Body of pancreas (tissue), 4 donors: Measurements from ENCODE around the gene MFSD1. TPM values are rescaled to one million over a fixed set of nuclear protein-coding genes. Genes with fewer than 3 reads are reported as not detected.

Experiments
- ATAC-seq: fragments of 150-250 bp; one replicate; pipeline ENCODE4 v1.9.1; 2016
- DNase-seq, 4 donors: peaks; one replicate each; pipeline ENCODE4 v3.0.0-alpha.2; 2019
- H3K27ac ChIP-seq, 4 donors: fragments of 200-600 bp; sonication (generic); 1 replicate in 3 of 4; 2 replicates in 1 of 4; pipeline versions ENCODE4 v1.5.1 to v1.6.1; 2016 to 2019; ENCODE audit warnings: mild to moderate bottlenecking in 1 of 4, mixed read lengths in 1 of 4, moderate library complexity in 1 of 4
- H3K27me3 ChIP-seq, 2 donors: fragments of 200-600 bp; sonication (generic); one replicate each; pipeline ENCODE4 v1.6.0; 2016; ENCODE audit warnings: mild to moderate bottlenecking in 1 of 2
- H3K36me3 ChIP-seq, 2 donors: fragments of 200-600 bp; sonication (generic); replicated peaks in 1 of 2; 2 replicates each; pipeline ENCODE4 v1.5.1; 2016; ENCODE audit warnings: low read depth in 2 of 2; ENCODE audit not compliant: insufficient read depth in 1 of 2
- H3K4me1 ChIP-seq: fragments of 200-600 bp; sonication (generic); one replicate; pipeline ENCODE4 v1.6.0; 2016
- H3K4me3 ChIP-seq, 2 donors: fragments of 200-600 bp; sonication (generic); 1 replicate in 1 of 2; 2 replicates in 1 of 2; pipeline ENCODE4 v1.5.1; 2016 to 2019
- H3K9me3 ChIP-seq, 3 donors: fragments of 200-600 bp; sonication (generic); 1 replicate in 2 of 3; 2 replicates in 1 of 3; pipeline ENCODE4 v1.5.1; 2016
- POLR2A ChIP-seq, 3 donors: fragments of 450-650 bp; IDR thresholded peaks; one replicate each; pipeline ENCODE4 v1.6.1; 2016; ENCODE audit warnings: antibody characterized with exemption in 3 of 3, mild to moderate bottlenecking in 2 of 3
- WGBS, 2 donors: methylation state at CpG; one replicate each; pipeline ENCODE4 v1.1.5; 2017; 5-methylcytosine and 5-hydroxymethylcytosine counted together
- intact Hi-C: fragments of 100-400 bp; cut with DNase I; formaldehyde crosslinking; loops from one replicate; pipeline ENCODE4 v1.15.1; 2023
- total RNA-seq, 2 donors: library from RNA; depleted of rRNA; stranded (reverse); fragments of >200 nt; gene quantifications; one replicate each; pipeline ENCODE4 v1.1.0, GENCODE V29; 2016
- TF ChIP-seq, protein P1 (sequence below), 7 experiments: fragments of 450-650 bp in 4 of 7; fragments of 200-600 bp in 3 of 7; sonication (generic) in 3 of 7; IDR thresholded peaks; one replicate each; pipeline ENCODE4 v1.5.1; 2016 to 2019; ENCODE audit warnings: antibody characterized with exemption in 7 of 7

MFSD1 gene
- total RNA-seq, 2 donors from 2014 or later: 33.3 to 54.2 TPM

DNA sequence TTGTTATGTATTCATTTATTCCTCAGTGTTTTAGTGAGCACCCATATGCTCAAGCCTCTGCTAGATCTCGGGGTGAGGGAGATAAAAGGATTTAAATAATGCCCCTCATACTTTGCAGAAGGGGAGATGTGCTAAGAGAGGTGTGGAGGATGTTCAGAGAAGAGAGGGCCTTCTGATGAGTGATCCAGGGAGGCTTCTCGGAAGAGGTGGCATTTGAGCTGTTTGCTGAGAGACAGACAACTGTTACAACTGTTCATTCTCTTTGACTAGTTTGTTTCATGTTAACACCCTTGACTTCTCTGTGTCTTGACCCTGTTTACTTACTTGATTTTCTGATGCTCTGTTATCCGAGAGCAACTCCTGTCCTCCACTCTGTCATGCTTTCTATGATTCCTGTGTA is 34.5 kb downstream of the MFSD1 start:
- WGBS, 2 donors: 91 to 96% methylated on average over 3 of the region's 3 CpGs
- intact Hi-C loops: no loop called here

DNA sequence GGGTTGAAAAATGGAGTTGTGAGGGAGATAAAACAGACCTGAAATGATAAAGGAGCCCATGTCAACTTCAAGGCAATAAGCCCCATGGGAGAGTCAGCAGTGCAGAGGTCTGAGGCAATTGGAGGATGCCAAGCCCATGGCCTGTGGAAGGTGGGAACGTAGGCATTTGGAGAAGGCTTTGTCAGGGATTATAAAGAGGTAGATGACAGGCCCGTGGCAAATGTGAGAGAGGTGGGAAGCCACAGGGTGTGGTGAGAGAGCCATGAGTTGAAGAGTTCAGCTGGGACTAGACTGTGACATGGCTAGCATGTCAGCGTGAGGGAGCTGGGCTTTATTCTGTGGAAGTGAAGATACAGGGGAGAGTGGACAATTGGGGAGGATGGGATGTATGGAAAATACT is 35.4 kb downstream of the MFSD1 start:
- intact Hi-C loops: no loop called here
- ATAC-seq: no peak
- no peak overlapping the region for H3K4me3 ChIP-seq
- no peak for TF ChIP-seq POLR2A (IDR thresholded peaks at IDR 0.05)
- TF ChIP-seq, protein P1, sequence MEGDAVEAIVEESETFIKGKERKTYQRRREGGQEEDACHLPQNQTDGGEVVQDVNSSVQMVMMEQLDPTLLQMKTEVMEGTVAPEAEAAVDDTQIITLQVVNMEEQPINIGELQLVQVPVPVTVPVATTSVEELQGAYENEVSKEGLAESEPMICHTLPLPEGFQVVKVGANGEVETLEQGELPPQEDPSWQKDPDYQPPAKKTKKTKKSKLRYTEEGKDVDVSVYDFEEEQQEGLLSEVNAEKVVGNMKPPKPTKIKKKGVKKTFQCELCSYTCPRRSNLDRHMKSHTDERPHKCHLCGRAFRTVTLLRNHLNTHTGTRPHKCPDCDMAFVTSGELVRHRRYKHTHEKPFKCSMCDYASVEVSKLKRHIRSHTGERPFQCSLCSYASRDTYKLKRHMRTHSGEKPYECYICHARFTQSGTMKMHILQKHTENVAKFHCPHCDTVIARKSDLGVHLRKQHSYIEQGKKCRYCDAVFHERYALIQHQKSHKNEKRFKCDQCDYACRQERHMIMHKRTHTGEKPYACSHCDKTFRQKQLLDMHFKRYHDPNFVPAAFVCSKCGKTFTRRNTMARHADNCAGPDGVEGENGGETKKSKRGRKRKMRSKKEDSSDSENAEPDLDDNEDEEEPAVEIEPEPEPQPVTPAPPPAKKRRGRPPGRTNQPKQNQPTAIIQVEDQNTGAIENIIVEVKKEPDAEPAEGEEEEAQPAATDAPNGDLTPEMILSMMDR (IDR thresholded peaks at IDR 0.05): no peak
- no peaks in the 10 kb centered on the region for H3K9me3 ChIP-seq
- no peak overlapping the region for H3K27ac ChIP-seq
- WGBS, 2 donors: 79 to 83% methylated on average over 3 of the region's 3 CpGs
- DNase-seq: no peak
- H3K4me1 ChIP-seq: peaks cover 7% of the 10 kb centered on the region
- no peaks in the 10 kb centered on the region for H3K27me3 ChIP-seq
- no peaks in the 10 kb centered on the region for H3K36me3 ChIP-seq

More for the DNA sequence above, 34.5 kb downstream of the MFSD1 start:
- Histone ChIP-seq H3K27ac (no peak overlapping the region), H3K4me1 (peaks cover 7% of the 10 kb centered on the region), H3K9me3 (no peaks in the 10 kb centered on the region), H3K27me3 (no peaks in the 10 kb centered on the region), H3K4me3 (no peak overlapping the region), H3K36me3 (no peaks in the 10 kb centered on the region)
- ATAC-seq (no peak), DNase-seq (no peak)
- TF ChIP-seq POLR2A (IDR thresholded peaks at IDR 0.05): no peak
- TF ChIP-seq, protein P1 (IDR thresholded peaks at IDR 0.05): no peak

DNA sequence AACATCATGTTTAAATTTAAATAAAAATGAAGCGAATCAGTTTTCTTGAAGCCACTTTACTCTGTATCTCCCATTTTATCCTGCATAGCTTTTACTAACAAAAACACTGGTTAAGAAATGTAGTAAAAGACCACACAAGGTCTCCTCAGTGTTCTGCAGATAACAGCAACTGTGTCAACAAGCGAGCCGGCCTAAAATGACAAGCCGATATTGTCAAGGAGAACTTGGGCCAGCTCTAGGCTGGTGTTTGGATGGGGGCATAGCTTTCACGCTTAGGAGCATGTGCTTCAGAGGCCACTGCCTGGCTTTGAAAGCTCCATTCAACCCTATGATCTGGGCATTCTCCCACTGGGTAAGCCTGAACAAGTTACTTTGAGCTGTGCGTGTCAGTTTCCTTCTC is 38.1 kb downstream of the MFSD1 start:
- peak in 2 of 4 donors; percentile 23 to 39 for DNase-seq
- Histone ChIP-seq H3K4me1 (peaks cover 7% of the 10 kb centered on the region), H3K9me3 (no peaks in the 10 kb centered on the region), H3K27ac (no peak overlapping the region), H3K4me3 (no peak overlapping the region), H3K36me3 (no peaks in the 10 kb centered on the region), H3K27me3 (no peaks in the 10 kb centered on the region)
- intact Hi-C loops: no loop called here
- 47 to 49% methylated on average over 6 of the region's 6 CpGs for WGBS, 2 donors
- TF ChIP-seq POLR2A (IDR thresholded peaks at IDR 0.05): no peak
- TF ChIP-seq, protein P1 (IDR thresholded peaks at IDR 0.05): no peak
- peak; percentile 53 for ATAC-seq

DNA sequence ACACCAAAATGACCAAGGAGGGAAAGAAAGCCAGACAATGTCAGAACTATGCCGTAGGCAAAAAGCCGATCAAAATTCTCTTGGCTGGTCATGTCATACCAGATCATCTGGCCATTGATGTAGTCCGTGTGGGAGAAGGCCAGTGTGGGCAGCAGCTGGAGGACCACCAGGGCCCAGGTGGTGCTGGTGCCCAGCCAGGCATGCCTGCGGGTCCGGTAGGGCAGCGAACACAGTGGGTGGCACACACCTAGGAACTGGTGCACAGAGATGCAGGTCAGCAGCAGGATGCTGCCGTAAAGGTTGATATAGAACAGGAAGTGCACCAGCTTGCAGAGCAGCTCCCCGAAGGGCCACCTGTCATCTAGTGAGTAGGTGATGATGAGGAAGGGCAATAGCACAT is 39.5 kb downstream of the MFSD1 start:
- TF ChIP-seq, protein P1 (IDR thresholded peaks at IDR 0.05): no peak
- TF ChIP-seq POLR2A (IDR thresholded peaks at IDR 0.05): no peak
- DNase-seq (no peak), ATAC-seq (no peak)
- Histone ChIP-seq H3K9me3 (no peaks in the 10 kb centered on the region), H3K4me1 (peaks cover 7% of the 10 kb centered on the region), H3K27ac (no peak overlapping the region), H3K27me3 (no peaks in the 10 kb centered on the region), H3K36me3 (no peaks in the 10 kb centered on the region), H3K4me3 (no peak overlapping the region)
- WGBS, 2 donors: 84 to 86% methylated on average over 6 to 8 of the region's 8 CpGs
- intact Hi-C loops: no loop called here

DNA sequence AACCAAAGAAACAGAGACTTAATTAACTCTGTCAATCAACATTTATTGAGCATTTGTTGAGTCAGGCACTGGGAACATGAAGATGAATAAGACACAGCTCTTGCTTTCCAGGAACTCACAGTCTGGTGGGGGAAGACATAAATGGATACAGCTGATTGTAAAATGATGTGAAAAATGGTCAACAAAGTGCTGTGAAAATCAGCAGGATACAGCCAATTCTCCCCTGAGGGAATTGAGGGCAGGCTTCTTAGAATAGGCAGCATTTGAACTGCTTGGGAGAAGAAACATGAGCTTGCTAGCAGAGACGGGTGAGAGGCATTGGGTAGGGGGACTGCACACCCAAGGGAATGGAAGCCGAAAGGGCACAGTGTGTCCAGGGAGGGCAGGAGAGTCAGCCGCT is 41.1 kb downstream of the MFSD1 start:
- intact Hi-C loops: no loop called here
- Histone ChIP-seq H3K4me3 (no peak overlapping the region), H3K27me3 (no peaks in the 10 kb centered on the region), H3K36me3 (no peaks in the 10 kb centered on the region), H3K4me1 (peaks cover 7% of the 10 kb centered on the region), H3K27ac (no peak overlapping the region), H3K9me3 (no peaks in the 10 kb centered on the region)
- ATAC-seq: no peak
- 58 to 65% methylated on average over 3 of the region's 3 CpGs for WGBS, 2 donors
- TF ChIP-seq POLR2A (IDR thresholded peaks at IDR 0.05): no peak
- TF ChIP-seq, protein P1 (IDR thresholded peaks at IDR 0.05): no peak
- DNase-seq: no peak
